Erythroblast (primary cell): Measurements from ENCODE around the gene ACY1.

ENCODE experiments used
- DNase-seq, 2 experiments: peaks; one replicate each; lab custom pipeline; 2025; lab: John Stamatoyannopoulos, UW
- GATA1 ChIP-seq: IDR thresholded peaks from 2 replicates; pipeline ENCODE4 v1.6.1; 2011; ENCODE audit warnings: low read depth, mild to moderate bottlenecking, control low read depth, low read length, moderate library complexity
- POLR2A ChIP-seq: IDR thresholded peaks from 2 replicates; pipeline ENCODE4 v1.6.1; 2011; ENCODE audit warnings: mild to moderate bottlenecking, low read length

Gene ACY1

GRCh38 chr3:52004163-52004787, 20.9 kb downstream of the ACY1 start:
- TF ChIP-seq GATA1 (no peak), POLR2A (no peak)
- peak; percentile 25 to 26 for DNase-seq

GRCh38 chr3:52004906-52005395, 21.6 kb downstream of the ACY1 start:
- TF ChIP-seq POLR2A (no peak), GATA1 (no peak)
- DNase-seq = no peak

GRCh38 chr3:52005571-52005986, 22.2 kb downstream of the ACY1 start:
- no peak for DNase-seq
- TF ChIP-seq GATA1 (no peak), POLR2A (no peak)

GRCh38 chr3:52006017-52006819, 22.9 kb downstream of the ACY1 start:
- peak; percentile 19 to 31 for DNase-seq
- TF ChIP-seq POLR2A = no peak
- no peak for TF ChIP-seq GATA1

- no peak for DNase-seq
- TF ChIP-seq POLR2A (no peak), GATA1 (no peak)
Observed at GRCh38 chr3:52006820-52007133, 23.4 kb downstream of the ACY1 start.

GRCh38 chr3:52007291-52007690, 24.0 kb downstream of the ACY1 start:
- DNase-seq = no peak
- TF ChIP-seq POLR2A = no peak
- TF ChIP-seq GATA1 = no peak

- TF ChIP-seq GATA1 (no peak), POLR2A (no peak)
- DNase-seq = no peak
Observed at GRCh38 chr3:52010431-52010830, 27.1 kb downstream of the ACY1 start.

GRCh38 chr3:52012699-52013098, 29.4 kb downstream of the ACY1 start:
- no peak for DNase-seq
- TF ChIP-seq POLR2A (no peak), GATA1 (no peak)

- no peak for DNase-seq
- TF ChIP-seq POLR2A = no peak
- no peak for TF ChIP-seq GATA1
Observed at GRCh38 chr3:52013802-52014598, 30.7 kb downstream of the ACY1 start.

- peak; percentile 21 to 22 for DNase-seq
- TF ChIP-seq POLR2A (no peak), GATA1 (no peak)
Observed at GRCh38 chr3:52014613-52015012, 31.3 kb downstream of the ACY1 start.

- DNase-seq = no peak
- TF ChIP-seq GATA1 (no peak), POLR2A (no peak)
Observed at GRCh38 chr3:52015438-52016228, 32.3 kb downstream of the ACY1 start.

- TF ChIP-seq POLR2A (no peak), GATA1 (no peak)
- DNase-seq = no peak
Observed at GRCh38 chr3:52017586-52017985, 34.3 kb downstream of the ACY1 start.
